Measurements from ENCODE around the gene TGM2. TPM values are rescaled to one million over a fixed set of nuclear protein-coding genes. Genes with fewer than 3 reads are reported as not detected.

TGM2 gene
- total and polyA plus RNA-seq, 9 of the 15 experiments (the other 6 are each of a cell fraction or from before 2014, with no cell fraction given): 5.5 to 78.5 (median 37.6) TPM

GRCh38 chr20:38171675-38172043 is 6.6 kb upstream of the TGM2 start (continued):
- TF ChIP-seq MEIS2 (IDR thresholded peaks at IDR 0.05; ENCODE audit: partially characterized antibody) (no peak), U2AF2 (optimal IDR thresholded peaks at IDR 0.05; ENCODE audit: low read depth, low read length) (no peak), CHAMP1 (IDR thresholded peaks at IDR 0.05) (no peak), CREM (IDR thresholded peaks at IDR 0.05; ENCODE audit: low read depth) (no peak), RBFOX2 (IDR thresholded peaks at IDR 0.05; ENCODE audit: low read depth, low read length) (no peak), NR4A1 (CRISPR knock-in tag; IDR thresholded peaks at IDR 0.05) (no peak), NR4A1 (tag; IDR thresholded peaks at IDR 0.05) (no peak), SIN3A (IDR thresholded peaks at IDR 0.05; ENCODE audit: borderline replicate concordance in 2 of 2, control insufficient read depth in 1 of 2, low read depth in 2 of 2, low read length in 2 of 2) (no peak), HINFP (tag; conservative IDR thresholded peaks at IDR 0.05; ENCODE audit: low read depth) (no peak), MLLT1 (IDR thresholded peaks at IDR 0.05) (no peak), CBX1 (IDR thresholded peaks at IDR 0.05; ENCODE audit: low read depth) (0 out of 2 replicates have a peak, but pooled peaks have one; percentile 62), ZBTB33 (CRISPR knock-in tag; IDR thresholded peaks at IDR 0.05) (no peak), ZNF224 (CRISPR knock-in tag; IDR thresholded peaks at IDR 0.05) (no peak), MYNN (IDR thresholded peaks at IDR 0.05) (no peak), MYNN (CRISPR knock-in tag; IDR thresholded peaks at IDR 0.05) (no peak), ZNF232 (CRISPR knock-in tag; IDR thresholded peaks at IDR 0.05) (no peak), ERF (CRISPR knock-in tag; IDR thresholded peaks at IDR 0.05) (no peak), PHF21A (IDR thresholded peaks at IDR 0.05; ENCODE audit: borderline replicate concordance, low read depth) (no peak), HLTF (IDR thresholded peaks at IDR 0.05) (no peak), UBTF (IDR thresholded peaks at IDR 0.05; ENCODE audit: borderline replicate concordance in 1 of 2, low read depth in 2 of 2, low read length in 2 of 2) (no peak), BCOR (IDR thresholded peaks at IDR 0.05) (peak; percentile 98)
